Psoas muscle (tissue), 8 donors: ENCODE data around the gene CPED1. TPM values are rescaled to one million over a fixed set of nuclear protein-coding genes. Genes with fewer than 3 reads are reported as not detected.

Experiments used
- ATAC-seq, 4 donors: fragments of 200-7000 bp; cut with Tn5 transposase; one replicate each; pipeline ENCODE4 v1.9.1; 2020; ENCODE audit warnings: moderate library complexity in 3 of 4, mild to moderate bottlenecking in 2 of 4
- DNase-seq, 2 donors: peaks; one replicate each; pipeline ENCODE4 v3.0.0-alpha.2; 2020
- H3K27ac ChIP-seq: fragments of 200-600 bp; one replicate; pipeline ENCODE4 v1.8.0; 2022
- H3K27me3 ChIP-seq, 3 donors: fragments of 200-600 bp in 1 of 3; one replicate each; pipeline versions ENCODE4 v1.6.1 to v1.8.0; 2013 to 2022; ENCODE audit warnings: low read length in 2 of 3, mild to moderate bottlenecking in 2 of 3, moderate library complexity in 1 of 3; ENCODE audit not compliant: insufficient read depth in 3 of 3
- H3K36me3 ChIP-seq, 2 donors: fragments of 200-600 bp in 1 of 2; one replicate each; pipeline versions ENCODE4 v1.6.1 to v1.8.0; 2013 to 2022; ENCODE audit warnings: low read depth in 1 of 2, mild to moderate bottlenecking in 1 of 2, moderate library complexity in 1 of 2; ENCODE audit not compliant: insufficient read depth in 1 of 2
- H3K4me1 ChIP-seq: fragments of 200-600 bp; one replicate; pipeline ENCODE4 v1.8.0; 2022
- H3K4me3 ChIP-seq: fragments of 200-600 bp; one replicate; pipeline ENCODE4 v1.8.0; 2022; ENCODE audit warnings: mild to moderate bottlenecking
- H3K9me3 ChIP-seq: fragments of 200-600 bp; one replicate; pipeline ENCODE4 v1.8.0; 2022
- WGBS, 3 donors: extraction: QIAGEN DNeasy Blood & Tissue Kit; methylation state at CpG; one replicate each; pipeline versions ENCODE4 v1.1.6 to v1.1.7; 2013; 5-methylcytosine and 5-hydroxymethylcytosine counted together
- intact Hi-C, 2 donors: fragments of 100-400 bp; cut with DNase I; formaldehyde crosslinking; loops; one replicate each; pipeline versions ENCODE4 v1.11.0 to v1.14.2; 2022
- polyA plus RNA-seq, 3 donors: library from polyadenylated mRNA; stranded (reverse); fragments of 200-250 nt; gene quantifications; one replicate each; pipeline ENCODE4 v1.2.3, GENCODE V29; 2013
- total RNA-seq, 4 donors: library from RNA; stranded (reverse); fragmentation: NEBNext Ultra II Directional in 2 of 4; extraction: Animal tissue kit (Norgen Biotek cat#: 25700) in 2 of 4; gene quantifications; one replicate each; pipeline versions ENCODE4 v1.2.1 to v1.2.4, GENCODE V29; 2021 to 2023
- TF ChIP-seq, protein P1 (sequence below): fragments of 200-600 bp; IDR thresholded peaks from one replicate; pipeline ENCODE4 v1.8.0; 2022; ENCODE audit warnings: antibody characterized with exemption
- donor health status: healthy with polysubstance abuse.
- donor health status: DM: no; HTN: no; CAD: no; lungs with moderate emphysema.
- donor health status: Bipolar disorder and iron deficiency.
- donor health status: healthy.
- donor health status: DM: yes; HTN: yes; CAD: no.
- donor health status: DM: no; HTN: no; CAD: no.
- donor health status: DM: no; HTN: no; CAD: no.
- donor health status: DM: yes; HTN: yes; CAD: no.

CPED1 gene
- total and polyA plus RNA-seq, 7 donors, result 0.90 to 39.2 (median 12.0) TPM

DNA sequence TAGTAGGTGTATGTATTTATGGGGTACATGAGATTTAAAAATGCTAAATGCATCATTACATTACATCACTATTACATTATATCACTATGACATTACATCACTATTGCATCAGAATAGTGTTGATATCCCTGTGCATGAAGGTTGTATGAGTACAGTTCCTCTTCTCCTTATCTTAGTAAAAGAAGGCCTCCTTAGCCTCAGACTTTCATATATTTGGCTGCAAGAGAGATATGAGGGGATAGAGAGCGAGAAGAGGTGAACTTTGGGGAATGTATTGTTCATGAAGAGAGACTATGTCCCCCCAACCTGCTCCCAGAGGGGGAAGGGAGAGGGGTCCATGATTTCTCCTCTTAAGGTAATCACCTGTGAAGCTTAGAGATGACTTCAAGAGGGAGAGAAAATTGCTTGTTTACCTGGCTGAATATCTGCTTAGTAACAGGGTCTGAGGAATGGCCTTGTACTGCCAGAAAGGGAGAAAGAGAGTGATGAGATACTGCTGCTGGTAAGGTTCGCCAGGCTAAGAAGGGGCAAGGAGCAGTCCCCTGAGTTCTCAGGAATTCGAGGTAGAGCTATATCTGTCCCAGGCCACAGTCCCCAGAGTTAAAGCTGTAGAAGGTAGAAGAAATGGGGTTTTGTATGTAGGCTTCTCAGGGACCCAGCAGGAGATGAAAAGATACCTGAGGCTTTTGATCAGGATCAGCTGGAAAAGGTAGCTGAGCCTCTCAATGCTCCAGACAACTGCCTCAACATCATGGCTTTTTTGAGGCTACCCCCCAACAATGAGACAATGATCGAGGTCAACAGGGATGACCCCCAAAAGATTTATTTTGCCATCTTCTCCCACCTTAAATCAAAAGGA is 171.9 kb downstream of the CPED1 start:
- TF ChIP-seq, protein P1, sequence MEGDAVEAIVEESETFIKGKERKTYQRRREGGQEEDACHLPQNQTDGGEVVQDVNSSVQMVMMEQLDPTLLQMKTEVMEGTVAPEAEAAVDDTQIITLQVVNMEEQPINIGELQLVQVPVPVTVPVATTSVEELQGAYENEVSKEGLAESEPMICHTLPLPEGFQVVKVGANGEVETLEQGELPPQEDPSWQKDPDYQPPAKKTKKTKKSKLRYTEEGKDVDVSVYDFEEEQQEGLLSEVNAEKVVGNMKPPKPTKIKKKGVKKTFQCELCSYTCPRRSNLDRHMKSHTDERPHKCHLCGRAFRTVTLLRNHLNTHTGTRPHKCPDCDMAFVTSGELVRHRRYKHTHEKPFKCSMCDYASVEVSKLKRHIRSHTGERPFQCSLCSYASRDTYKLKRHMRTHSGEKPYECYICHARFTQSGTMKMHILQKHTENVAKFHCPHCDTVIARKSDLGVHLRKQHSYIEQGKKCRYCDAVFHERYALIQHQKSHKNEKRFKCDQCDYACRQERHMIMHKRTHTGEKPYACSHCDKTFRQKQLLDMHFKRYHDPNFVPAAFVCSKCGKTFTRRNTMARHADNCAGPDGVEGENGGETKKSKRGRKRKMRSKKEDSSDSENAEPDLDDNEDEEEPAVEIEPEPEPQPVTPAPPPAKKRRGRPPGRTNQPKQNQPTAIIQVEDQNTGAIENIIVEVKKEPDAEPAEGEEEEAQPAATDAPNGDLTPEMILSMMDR, result no peak
- no peaks in the 10 kb centered on the region for H3K9me3 ChIP-seq
- H3K36me3 ChIP-seq, result no peaks in the 10 kb centered on the region
- no peaks in the 10 kb centered on the region for H3K27me3 ChIP-seq
- DNase-seq, result no peak
- H3K27ac ChIP-seq, result no peak overlapping the region
- ATAC-seq, result no peak
- H3K4me3 ChIP-seq, result no peak overlapping the region
- no peaks in the 10 kb centered on the region for H3K4me1 ChIP-seq
- 85 to 92% (median 85%) methylated on average over 4 of the region's 4 CpGs for WGBS, 3 donors
- intact Hi-C loops, result no loop called here

DNA sequence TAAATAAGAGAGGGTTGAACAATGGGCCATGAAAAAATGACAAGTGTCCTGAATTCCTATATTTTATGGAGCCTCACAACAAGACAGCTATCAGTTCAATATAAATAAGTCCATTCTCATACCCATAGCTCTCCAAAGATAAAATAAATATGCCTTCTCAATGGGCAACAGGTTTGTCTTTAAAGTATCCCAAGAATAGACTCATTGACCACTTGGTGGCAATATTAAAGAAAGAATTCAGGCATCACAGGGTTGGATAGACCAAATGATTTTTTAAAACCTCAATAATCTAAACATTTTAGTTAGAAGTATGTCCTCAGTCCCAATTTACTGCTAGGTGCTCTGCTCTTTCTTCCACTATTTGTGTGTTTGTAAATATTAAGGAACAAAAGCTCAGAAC is 175.2 kb downstream of the CPED1 start:
- no peaks in the 10 kb centered on the region for H3K36me3 ChIP-seq
- TF ChIP-seq, protein P1, result no peak
- H3K4me1 ChIP-seq, result no peaks in the 10 kb centered on the region
- no peak overlapping the region for H3K27ac ChIP-seq
- H3K9me3 ChIP-seq, result no peaks in the 10 kb centered on the region
- intact Hi-C loops, result no loop called here
- ATAC-seq, result no peak
- DNase-seq, result no peak
- H3K27me3 ChIP-seq, result no peaks in the 10 kb centered on the region
- H3K4me3 ChIP-seq, result no peak overlapping the region

DNA sequence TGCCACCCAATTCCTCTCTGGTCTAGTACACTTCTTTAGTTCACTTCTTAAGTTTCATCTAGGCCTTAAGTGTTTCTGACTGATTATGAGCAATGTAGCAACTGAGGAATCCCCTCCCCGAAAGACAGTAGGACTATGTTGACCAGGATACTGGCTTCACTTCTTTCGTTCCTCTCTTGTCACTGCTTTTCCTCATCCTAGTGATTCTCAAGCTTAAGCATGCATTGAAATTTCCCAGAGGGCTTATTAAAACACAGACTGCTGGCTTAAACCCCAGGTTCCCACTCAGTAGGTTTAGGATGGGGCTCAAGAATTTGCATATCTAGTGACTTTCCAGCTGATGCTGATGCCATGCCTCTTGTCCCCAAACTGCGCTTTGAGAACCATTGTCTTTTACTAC is 175.7 kb downstream of the CPED1 start:
- Histone ChIP-seq H3K27ac (no peak overlapping the region), H3K4me1 (no peaks in the 10 kb centered on the region), H3K4me3 (no peak overlapping the region), H3K36me3 (no peaks in the 10 kb centered on the region), H3K27me3 (no peaks in the 10 kb centered on the region), H3K9me3 (no peaks in the 10 kb centered on the region)
- ATAC-seq (no peak), DNase-seq (no peak)
- TF ChIP-seq, protein P1, result no peak
- intact Hi-C loops, result no loop called here
- WGBS, 3 donors, result 83 to 87% (median 84%) methylated on average over 3 of the region's 3 CpGs

DNA sequence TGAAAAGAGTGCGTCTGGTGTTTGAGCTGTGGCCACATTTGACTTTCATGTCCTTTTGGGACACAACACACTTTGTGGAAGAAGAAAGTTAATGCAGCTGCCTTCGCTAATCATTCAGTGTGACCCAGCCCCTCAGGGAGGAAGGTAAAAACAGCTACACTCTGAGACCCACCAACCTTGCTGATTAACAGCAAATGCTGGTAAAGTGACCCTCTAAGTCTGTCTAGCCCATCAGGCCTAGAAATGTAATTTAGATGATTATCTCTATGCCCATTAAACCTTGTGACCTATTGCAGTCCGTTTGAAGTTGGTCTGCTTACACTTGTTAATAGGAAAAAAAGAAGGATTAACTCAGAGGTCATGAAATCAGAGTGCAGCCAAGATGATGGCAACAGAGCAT is 178.4 kb downstream of the CPED1 start:
- Histone ChIP-seq H3K27me3 (no peaks in the 10 kb centered on the region), H3K27ac (no peak overlapping the region), H3K36me3 (no peaks in the 10 kb centered on the region), H3K4me3 (no peak overlapping the region), H3K9me3 (no peaks in the 10 kb centered on the region), H3K4me1 (no peaks in the 10 kb centered on the region)
- DNase-seq, result no peak
- TF ChIP-seq, protein P1, result no peak
- intact Hi-C loops, result no loop called here
- ATAC-seq, result peak in 1 of 4 donors; percentile 17
- WGBS, 3 donors, result 57 to 63% (median 58%) methylated on average over 3 of the region's 3 CpGs

DNA sequence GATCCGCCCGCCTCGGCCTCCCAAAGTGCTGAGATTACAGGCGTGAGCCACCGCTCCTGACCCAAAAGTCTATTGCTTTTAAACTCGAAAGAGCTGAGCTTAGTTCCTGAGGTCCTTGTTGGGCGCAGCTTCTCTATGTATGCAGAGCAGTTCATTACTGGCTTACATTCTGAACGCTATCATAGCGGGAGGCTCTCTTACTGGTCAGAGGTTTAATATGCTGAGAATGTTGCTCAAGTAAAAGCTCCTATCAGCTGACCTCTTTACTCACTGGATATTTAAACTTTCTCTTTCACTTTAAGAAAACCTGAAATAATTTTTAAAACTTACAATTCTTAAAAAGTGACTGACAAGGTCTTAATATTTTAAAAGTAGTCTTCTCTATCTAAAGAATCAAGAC is 179.5 kb downstream of the CPED1 start:
- TF ChIP-seq, protein P1, result no peak

More for the DNA sequence above, 179.5 kb downstream of the CPED1 start:
- ATAC-seq (peak in 2 of 4 donors; percentile 50 to 56), DNase-seq (no peak)
- intact Hi-C loops, result no loop called here
- Histone ChIP-seq H3K27me3 (no peaks in the 10 kb centered on the region), H3K9me3 (no peaks in the 10 kb centered on the region), H3K4me1 (no peaks in the 10 kb centered on the region), H3K4me3 (no peak overlapping the region), H3K27ac (no peak overlapping the region), H3K36me3 (no peaks in the 10 kb centered on the region)
- WGBS, 3 donors, result 92 to 96% (median 95%) methylated on average over 8 to 9 of the region's 9 CpGs
